Body of pancreas (tissue), 4 donors: ENCODE results near the gene UBXN7. TPM values are rescaled to one million over a fixed set of nuclear protein-coding genes. Genes with fewer than 3 reads are reported as not detected.
A peak's percentile ranks its signal among the peaks of the same experiment; 100 is the strongest.

ENCODE experiments used
- ATAC-seq: fragments of 150-250 bp; one replicate; pipeline ENCODE4 v1.9.1; 2016
- DNase-seq, 4 donors: peaks; one replicate each; pipeline ENCODE4 v3.0.0-alpha.2; 2019
- H3K27ac ChIP-seq, 4 donors: fragments of 200-600 bp; sonication (generic); 1 replicate in 3 of 4; 2 replicates in 1 of 4; pipeline versions ENCODE4 v1.5.1 to v1.6.1; 2016 to 2019; ENCODE audit warnings: mild to moderate bottlenecking in 1 of 4, mixed read lengths in 1 of 4, moderate library complexity in 1 of 4
- H3K27me3 ChIP-seq, 2 donors: fragments of 200-600 bp; sonication (generic); one replicate each; pipeline ENCODE4 v1.6.0; 2016; ENCODE audit warnings: mild to moderate bottlenecking in 1 of 2
- H3K36me3 ChIP-seq, 2 donors: fragments of 200-600 bp; sonication (generic); replicated peaks in 1 of 2; 2 replicates each; pipeline ENCODE4 v1.5.1; 2016; ENCODE audit warnings: low read depth in 2 of 2; ENCODE audit not compliant: insufficient read depth in 1 of 2
- H3K4me1 ChIP-seq: fragments of 200-600 bp; sonication (generic); one replicate; pipeline ENCODE4 v1.6.0; 2016
- H3K4me3 ChIP-seq, 2 donors: fragments of 200-600 bp; sonication (generic); 1 replicate in 1 of 2; 2 replicates in 1 of 2; pipeline ENCODE4 v1.5.1; 2016 to 2019
- H3K9me3 ChIP-seq, 3 donors: fragments of 200-600 bp; sonication (generic); 1 replicate in 2 of 3; 2 replicates in 1 of 3; pipeline ENCODE4 v1.5.1; 2016
- POLR2A ChIP-seq, 3 donors: fragments of 450-650 bp; IDR thresholded peaks; one replicate each; pipeline ENCODE4 v1.6.1; 2016; ENCODE audit warnings: antibody characterized with exemption in 3 of 3, mild to moderate bottlenecking in 2 of 3
- WGBS, 2 donors: methylation state at CpG; one replicate each; pipeline ENCODE4 v1.1.5; 2017; 5-methylcytosine and 5-hydroxymethylcytosine counted together
- intact Hi-C: fragments of 100-400 bp; cut with DNase I; formaldehyde crosslinking; loops from one replicate; pipeline ENCODE4 v1.15.1; 2023
- small RNA-seq: library from RNA; depleted of rRNA; stranded (forward); fragments of <200 nt; gene quantifications from one replicate; pipeline ENCODE3, GENCODE V24; 2016
- total RNA-seq, 2 donors: library from RNA; depleted of rRNA; stranded (reverse); fragments of >200 nt; gene quantifications; one replicate each; pipeline ENCODE4 v1.1.0, GENCODE V29; 2016
- TF ChIP-seq, protein P1 (sequence below), 7 experiments: fragments of 450-650 bp in 4 of 7; fragments of 200-600 bp in 3 of 7; sonication (generic) in 3 of 7; IDR thresholded peaks; one replicate each; pipeline ENCODE4 v1.5.1; 2016 to 2019; ENCODE audit warnings: antibody characterized with exemption in 7 of 7

UBXN7 gene
- total RNA-seq, 2 donors from 2014 or later = 8.6 to 11.2 TPM

DNA sequence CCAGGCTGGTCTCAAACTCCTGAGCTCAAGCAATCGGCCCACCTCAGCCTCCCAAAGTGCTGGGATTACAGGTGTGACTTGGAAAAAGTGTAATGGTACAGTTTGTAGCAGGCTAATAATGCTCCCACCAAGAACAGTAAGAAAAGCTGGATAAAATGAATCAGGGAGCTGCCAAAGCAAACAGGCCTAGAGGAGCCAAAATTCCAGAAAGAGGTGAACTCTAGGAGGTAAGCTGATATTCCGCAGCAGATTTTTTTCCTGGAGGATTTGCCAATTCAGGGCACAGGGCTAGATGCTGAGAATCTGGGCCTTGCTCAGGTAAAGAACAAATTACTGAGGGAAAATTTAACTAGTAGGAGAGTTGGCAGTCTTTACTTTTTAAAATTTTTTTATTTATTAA is 133.7 kb downstream of the UBXN7 start:
- Histone ChIP-seq H3K36me3 (no peaks in the 10 kb centered on the region), H3K4me1 (no peaks in the 10 kb centered on the region), H3K9me3 (no peaks in the 10 kb centered on the region), H3K27ac (peak overlapping the region in 1 of 4 donors; percentile 25), H3K4me3 (no peak overlapping the region), H3K27me3 (no peaks in the 10 kb centered on the region)
- TF ChIP-seq, protein P1, sequence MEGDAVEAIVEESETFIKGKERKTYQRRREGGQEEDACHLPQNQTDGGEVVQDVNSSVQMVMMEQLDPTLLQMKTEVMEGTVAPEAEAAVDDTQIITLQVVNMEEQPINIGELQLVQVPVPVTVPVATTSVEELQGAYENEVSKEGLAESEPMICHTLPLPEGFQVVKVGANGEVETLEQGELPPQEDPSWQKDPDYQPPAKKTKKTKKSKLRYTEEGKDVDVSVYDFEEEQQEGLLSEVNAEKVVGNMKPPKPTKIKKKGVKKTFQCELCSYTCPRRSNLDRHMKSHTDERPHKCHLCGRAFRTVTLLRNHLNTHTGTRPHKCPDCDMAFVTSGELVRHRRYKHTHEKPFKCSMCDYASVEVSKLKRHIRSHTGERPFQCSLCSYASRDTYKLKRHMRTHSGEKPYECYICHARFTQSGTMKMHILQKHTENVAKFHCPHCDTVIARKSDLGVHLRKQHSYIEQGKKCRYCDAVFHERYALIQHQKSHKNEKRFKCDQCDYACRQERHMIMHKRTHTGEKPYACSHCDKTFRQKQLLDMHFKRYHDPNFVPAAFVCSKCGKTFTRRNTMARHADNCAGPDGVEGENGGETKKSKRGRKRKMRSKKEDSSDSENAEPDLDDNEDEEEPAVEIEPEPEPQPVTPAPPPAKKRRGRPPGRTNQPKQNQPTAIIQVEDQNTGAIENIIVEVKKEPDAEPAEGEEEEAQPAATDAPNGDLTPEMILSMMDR (IDR thresholded peaks at IDR 0.05) = no peak
- TF ChIP-seq POLR2A (IDR thresholded peaks at IDR 0.05) = no peak
- DNase-seq (no peak), ATAC-seq (no peak)
- WGBS, 2 donors = 77 to 80% methylated on average over 2 of the region's 2 CpGs
- intact Hi-C loops = no loop called here

Small RNA genes lying within 50 kb of the gene (small RNA-seq; reads per million reads assigned to genes)
- gene AC069257.2 (not detected), gene AC083822.1 (not detected), gene AC117490.1 (not detected), gene RN7SL434P (not detected), gene RN7SL738P (not detected), gene RNU6-1279P (not detected), gene RNU6-910P (not detected)

Other genes starting within 250 kb of the UBXN7 start
- not detected for gene ZDHHC19, start 221.0 kb downstream of the UBXN7 start, total RNA-seq
- under 1 TPM in 1 of 2 donors, not detected in 1; 0.26 TPM for gene SLC51A, start 215.9 kb downstream of the UBXN7 start, total RNA-seq
- 10 to 100 TPM; 30.9 to 47.8 TPM for gene PCYT1A, start 144.7 kb downstream of the UBXN7 start, total RNA-seq
- gene DYNLT2B, start 114.2 kb downstream of the UBXN7 start, total RNA-seq = 1 to 10 TPM; 5.6 to 8.3 TPM
- gene TM4SF19, start 94.0 kb downstream of the UBXN7 start, total RNA-seq = not detected
- 1 to 10 TPM; 7.0 to 8.9 TPM for gene RNF168, start 71.3 kb upstream of the UBXN7 start, total RNA-seq
- not detected for gene SMCO1, start 82.9 kb upstream of the UBXN7 start, total RNA-seq
- 1 to 10 TPM in 1 of 2 donors, under 1 TPM in 1; 0.66 to 4.2 TPM for gene WDR53, start 136.1 kb upstream of the UBXN7 start, total RNA-seq
- gene FBXO45, start 136.2 kb upstream of the UBXN7 start, total RNA-seq = 1 to 10 TPM; 1.3 to 4.4 TPM
- 1 to 10 TPM in 1 of 2 donors, under 1 TPM in 1; 0.66 to 1.8 TPM for gene NRROS, start 207.3 kb upstream of the UBXN7 start, total RNA-seq